ENCODE results near the gene HACE1.
"Not testable (repeated sequence)": the region's sequence is repeated elsewhere in the genome, so short reads cannot be mapped to it uniquely, and the experiment has no call there.

The HACE1 gene, protein sequence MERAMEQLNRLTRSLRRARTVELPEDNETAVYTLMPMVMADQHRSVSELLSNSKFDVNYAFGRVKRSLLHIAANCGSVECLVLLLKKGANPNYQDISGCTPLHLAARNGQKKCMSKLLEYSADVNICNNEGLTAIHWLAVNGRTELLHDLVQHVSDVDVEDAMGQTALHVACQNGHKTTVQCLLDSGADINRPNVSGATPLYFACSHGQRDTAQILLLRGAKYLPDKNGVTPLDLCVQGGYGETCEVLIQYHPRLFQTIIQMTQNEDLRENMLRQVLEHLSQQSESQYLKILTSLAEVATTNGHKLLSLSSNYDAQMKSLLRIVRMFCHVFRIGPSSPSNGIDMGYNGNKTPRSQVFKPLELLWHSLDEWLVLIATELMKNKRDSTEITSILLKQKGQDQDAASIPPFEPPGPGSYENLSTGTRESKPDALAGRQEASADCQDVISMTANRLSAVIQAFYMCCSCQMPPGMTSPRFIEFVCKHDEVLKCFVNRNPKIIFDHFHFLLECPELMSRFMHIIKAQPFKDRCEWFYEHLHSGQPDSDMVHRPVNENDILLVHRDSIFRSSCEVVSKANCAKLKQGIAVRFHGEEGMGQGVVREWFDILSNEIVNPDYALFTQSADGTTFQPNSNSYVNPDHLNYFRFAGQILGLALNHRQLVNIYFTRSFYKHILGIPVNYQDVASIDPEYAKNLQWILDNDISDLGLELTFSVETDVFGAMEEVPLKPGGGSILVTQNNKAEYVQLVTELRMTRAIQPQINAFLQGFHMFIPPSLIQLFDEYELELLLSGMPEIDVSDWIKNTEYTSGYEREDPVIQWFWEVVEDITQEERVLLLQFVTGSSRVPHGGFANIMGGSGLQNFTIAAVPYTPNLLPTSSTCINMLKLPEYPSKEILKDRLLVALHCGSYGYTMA

DNA sequence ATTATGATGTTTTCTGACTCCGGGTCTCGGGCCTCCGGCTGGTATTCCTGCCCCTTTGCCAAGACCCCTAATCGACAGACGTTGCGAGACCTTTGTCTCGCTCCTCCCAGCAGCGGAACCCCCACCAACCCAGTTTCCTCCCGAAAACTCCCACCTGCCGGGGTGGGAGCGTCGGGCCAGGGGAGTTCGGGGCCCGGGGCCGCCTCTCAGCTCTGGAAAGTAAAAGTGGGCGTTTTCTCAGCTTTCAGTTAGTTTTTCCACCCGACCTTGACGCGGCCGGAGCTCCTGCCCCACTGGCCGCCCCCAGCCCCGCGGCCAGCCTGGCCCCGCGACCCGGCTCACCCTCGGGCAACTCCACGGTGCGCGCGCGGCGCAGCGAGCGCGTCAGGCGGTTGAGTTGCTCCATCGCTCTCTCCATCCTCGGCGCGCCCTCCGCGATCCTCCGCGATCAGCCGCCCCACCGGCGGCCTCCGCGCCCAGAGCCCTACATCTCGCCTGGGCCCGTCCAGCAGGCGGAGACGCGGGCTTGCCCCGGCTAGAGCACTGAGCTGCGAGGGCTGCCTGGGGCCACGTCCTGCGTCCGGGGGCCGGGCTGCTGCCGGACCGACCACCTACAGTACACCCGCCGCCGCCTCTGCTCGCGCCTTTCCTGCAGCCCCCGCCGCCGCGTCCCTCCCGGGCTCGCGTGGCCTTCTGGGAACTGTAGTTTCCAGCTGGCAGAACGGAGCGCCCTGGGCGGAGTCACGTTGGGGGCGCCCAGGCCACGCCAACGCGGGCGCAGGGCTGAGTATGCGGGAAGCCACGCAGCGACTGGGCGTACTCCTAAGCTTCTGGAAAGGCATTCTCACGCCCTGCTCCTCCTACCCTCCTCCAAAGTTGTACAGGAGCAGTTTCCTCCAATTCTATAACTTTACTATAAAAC lies at the start of gene HACE1:
Gene HACE1, minus strand, starts transcription at position 695 of the 922 bp plus-strand sequence. Its CDS starts 277 bp downstream, at position 418.
- DNase-seq = peak; percentile 89

DNA sequence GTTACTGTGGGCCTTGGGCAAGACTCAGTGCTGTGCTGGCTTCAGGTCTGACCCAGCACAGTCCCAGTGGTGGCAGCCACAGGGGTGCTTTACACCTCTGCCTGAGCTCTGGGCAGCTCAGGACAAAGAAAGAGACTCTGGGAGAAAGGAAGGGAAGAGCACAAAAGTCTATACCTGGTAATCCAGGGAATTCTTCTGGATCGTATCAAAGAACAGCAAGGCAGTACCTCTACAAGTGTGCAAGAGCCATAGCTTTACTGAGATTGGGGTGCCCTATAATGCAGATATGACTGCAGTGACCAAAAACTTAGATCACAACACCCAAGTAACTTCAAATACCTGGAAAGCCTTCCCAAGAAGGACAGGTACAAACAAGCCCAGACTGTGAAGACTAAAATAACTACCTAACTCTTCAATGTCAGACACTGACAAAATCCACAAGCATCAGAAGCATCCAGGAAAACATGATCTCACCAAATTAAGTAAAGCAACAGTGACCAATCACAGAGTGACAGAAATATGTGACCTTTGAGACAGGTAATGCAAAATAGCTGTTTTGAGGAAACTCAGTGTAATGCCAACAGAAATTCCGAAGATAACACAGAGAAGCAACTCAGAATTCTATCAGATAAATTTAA lies 49.3 kb upstream of the HACE1 start:
- no peak for DNase-seq

DNA sequence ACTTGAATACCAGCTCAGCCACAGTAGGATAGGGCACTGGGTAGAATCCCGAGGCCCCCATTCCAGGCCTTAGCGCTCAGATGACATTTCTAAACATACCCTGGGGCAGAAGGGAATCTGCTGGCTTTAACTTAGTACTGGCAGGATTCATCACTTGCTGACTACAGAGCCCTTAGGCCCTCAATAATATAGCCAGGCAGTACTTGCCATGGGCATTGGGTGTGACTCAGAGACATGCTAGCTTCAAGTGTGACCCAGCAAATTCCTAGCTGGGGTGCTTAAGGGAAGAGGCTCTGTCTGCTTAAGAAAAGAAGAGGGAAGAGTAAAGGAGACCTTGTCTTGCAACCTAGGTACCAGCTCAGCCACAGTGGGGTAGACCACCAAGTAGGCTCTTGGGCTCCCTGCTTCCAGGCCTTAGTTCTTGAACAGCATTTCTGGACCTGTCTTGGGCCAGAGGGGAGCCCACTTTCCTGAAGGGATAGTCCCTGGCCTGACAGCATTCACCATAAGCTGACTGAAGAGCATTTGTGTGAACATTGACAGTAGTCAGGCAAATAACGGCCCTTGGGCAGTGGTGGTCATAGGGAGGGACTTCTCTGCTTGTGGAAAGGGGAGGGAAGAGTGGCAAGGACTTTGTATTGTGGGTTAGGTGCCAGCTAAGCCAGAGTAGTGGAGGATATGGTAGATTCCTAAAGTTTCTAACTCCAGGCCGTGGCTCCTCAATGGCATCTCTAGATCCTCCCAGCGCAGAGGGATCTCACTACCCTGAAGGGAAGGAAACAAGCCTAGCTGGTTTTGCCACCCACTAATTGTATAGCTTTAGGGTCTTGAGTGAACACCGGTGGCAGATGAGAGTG lies 48.5 kb upstream of the HACE1 start:
- DNase-seq = no peak

DNA sequence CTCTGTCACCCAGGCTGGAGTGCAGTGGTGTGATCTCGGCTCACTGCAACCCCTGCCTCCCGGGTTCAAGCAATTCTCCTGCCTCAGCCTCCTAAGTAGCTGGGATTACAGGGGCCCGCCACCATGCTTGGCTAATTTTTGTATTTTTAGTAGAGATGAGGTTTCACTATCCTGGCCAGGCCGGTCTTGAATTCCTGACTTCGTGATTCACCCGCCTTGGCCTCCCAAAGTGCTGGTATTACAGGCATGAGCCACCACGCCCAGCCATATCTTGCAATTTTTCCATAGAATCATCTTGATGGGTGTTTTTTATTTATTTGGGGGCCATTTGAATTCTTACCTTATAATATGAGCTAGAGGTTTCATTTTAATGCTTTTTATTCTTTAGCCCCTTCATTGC lies 39.2 kb upstream of the HACE1 start:
- not testable (repeated sequence) for DNase-seq

DNA sequence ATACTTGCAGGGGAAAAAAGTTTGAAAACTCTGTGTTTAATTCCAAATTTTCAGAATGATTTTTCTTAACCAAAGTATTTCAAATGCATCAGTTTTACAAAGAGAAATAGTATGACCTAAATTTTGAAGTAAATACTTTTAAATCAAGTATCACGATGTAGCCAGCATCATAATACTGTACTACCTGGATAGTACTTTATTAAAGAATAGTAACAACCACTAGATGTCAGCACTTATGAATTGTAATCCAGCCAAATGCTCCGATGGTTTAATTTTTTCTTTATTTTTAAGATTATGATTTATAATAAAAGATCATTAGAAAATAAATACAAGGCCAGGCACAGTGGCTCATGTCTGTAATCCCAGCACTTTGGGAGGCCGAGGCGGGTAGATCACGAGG lies 37.2 kb upstream of the HACE1 start:
- no peak for DNase-seq

DNA sequence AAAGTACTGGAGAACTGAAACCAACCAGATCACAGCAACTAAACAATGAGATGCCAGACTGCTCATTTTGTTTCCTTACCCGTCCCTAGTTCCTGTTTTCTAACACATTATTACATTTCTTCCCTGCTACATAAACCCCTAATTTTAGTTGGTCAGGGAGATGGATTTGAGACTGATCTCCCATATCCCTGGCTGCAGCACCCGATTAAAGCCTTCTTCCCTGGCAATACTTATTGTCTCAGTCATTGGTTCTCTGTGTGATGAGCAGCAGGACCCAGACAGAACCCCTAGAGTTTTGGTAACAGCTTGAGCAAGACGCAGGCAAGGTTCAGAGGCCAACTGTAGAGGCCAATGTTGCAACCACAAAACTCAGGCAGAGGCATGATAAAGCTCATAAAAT lies 28.3 kb upstream of the HACE1 start:
- no peak for DNase-seq

DNA sequence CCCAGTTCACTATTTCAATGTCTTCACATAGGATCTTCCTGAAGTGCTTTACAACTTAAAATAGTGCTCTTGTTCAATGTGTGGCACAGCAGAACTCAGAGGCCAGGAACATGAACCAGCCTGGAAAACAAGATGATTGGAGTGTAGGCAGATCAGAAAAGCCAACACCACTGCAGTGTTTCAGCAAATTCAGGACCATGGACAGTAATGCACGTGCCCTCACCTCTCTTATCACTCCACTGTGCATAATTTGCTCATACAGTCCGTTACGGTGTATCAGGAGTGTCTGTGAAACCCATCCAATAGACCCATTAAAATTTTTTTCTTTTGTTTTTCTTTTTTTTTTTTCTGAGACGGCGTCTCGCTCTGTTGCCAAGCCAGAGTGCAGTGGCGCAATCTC lies 27.6 kb upstream of the HACE1 start:
- no peak for DNase-seq

DNA sequence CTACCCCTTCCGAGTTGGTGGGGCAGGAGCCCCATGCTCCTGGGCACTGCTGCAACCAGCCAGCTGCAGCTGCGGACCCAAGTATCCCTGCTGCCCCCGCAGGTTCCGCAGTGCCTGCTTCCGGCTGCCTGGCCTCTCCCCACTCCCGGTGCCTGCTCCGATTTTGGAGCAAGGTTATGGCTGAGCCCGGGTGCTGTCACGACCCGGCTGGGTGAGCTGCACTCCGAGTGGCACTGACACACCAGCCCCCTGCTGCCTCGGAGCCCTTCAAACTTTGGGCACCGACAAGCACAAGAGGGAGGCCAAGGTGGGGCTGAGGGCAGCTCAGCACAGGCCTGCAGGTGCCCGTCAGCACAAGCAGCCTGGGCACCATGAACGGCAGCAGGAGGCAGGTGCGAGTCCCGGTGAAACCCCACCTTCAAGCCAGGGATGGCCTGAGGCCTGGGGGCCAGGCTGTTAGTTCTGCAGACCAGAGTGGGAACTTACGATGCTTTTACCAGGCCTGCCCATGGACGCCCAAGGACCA lies 25.9 kb upstream of the HACE1 start:
- DNase-seq = no peak

DNA sequence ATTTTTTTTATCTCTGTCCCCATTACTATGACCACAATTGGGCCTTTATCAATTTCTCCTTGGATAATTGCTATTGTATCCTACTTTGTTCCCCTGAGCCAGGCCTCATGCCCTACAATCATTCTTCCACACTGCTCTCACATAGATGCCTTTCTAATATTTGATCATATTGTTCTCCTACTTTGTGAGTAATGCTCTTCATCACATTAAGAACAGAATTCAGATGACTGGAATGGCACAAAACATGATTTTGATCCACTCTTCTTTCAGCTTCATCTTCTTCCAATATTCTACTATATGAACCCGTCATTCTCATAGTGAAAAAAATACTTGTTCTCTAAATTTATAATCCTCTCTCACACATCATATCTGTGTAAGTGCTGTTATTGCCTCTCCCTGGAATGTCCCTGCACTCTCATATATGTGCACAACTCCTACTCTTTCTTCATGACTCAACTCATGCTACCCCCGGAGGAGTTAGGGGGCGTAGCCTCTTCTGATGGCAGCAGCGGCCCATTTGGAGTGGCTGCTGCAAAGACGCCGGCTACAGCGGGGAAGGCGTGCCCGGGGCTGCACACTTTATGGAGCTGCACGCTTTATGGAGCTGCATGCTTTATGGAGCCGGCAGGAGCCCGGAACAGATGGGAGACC lies 25.3 kb upstream of the HACE1 start:
- no peak for DNase-seq

DNA sequence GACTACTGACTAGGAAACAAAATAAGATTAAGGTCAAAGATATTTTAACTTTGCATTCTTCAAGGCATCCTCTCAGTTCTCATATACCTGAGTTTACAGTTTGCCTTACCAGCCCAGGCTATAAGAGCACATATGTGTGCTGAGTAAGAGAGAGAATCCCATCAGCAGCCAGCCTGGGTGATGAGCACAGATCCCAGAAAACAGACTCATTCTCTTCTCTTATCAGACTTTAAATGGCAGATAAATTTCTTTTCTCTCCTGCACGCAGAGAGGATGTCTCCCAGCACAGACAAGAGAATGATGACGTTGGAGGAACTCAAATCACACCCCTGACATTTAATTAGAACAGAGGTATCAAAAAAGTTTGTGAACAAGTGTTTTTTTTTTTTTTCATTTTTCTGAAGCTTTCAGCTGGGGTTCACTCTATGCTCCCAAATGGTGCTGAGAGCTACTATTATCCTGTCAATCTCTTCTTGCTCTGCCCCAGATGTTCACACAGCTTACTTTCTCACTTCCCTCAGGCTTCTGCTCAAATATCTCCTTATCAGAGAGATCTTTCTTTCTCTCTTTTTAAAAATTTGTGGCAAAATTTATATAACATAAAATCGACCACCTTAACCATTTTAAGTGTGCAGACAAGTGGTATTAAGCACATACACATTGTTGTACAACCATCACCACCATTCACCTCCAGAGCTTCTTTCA lies 22.4 kb upstream of the HACE1 start:
- DNase-seq = no peak

DNA sequence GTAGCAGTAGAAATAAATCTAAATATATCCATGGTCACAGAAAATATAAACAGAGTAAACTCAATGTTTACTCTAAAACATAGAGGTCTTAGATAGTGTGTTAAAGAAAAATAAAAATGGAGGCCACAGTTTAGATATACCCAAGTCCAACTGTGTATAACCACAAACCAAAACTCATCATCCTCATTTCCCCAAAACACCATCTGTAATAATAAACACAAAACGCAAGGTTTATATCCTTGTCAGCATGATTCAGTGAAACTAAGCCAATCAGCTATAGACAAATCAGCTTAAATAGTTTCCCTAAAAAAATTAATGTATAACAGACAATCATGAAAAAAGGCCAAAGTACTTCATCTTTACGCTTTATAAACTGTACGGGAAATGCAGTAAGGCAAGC lies 2.7 kb upstream of the HACE1 start:
- no peak for DNase-seq

DNA sequence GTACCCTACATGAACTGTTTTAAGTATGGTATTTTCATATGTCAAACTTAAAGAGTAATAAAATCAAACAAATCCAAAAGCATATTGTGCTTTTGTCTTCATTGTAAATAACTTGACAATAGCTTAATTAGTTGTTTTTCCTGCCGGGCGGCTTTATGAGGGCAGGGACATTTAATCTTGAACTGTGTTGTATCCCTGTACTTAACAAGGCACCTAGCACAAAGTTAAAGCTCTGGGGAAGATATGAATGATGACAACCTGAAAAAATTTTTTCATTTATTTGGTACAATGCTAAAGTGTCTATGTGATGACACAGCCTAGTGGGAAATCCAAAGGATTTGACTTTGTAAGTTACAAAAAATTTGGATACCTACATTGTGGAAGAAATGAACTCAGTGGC lies 502 bp upstream of the HACE1 start:
- DNase-seq = no peak

DNA sequence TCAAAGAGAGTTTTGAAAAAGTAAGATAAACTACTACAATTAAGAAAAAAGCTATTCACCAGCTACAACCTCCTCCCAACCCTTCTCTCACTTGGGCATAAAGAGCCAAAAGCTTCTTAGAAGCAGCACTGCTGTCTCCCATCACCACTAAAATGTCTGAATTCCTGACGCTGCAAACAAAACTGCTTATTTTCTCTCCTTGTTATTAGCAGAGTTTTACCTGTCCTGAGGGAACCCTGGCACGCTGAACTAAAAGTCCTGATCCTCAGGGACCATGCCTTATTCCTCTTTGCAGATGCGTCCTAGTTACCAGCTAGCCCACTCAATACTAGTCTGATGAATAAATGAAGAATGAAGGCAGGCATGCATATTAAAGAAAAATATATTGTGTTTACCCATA lies 1.1 kb downstream of the HACE1 start:
- no peak for DNase-seq

DNA sequence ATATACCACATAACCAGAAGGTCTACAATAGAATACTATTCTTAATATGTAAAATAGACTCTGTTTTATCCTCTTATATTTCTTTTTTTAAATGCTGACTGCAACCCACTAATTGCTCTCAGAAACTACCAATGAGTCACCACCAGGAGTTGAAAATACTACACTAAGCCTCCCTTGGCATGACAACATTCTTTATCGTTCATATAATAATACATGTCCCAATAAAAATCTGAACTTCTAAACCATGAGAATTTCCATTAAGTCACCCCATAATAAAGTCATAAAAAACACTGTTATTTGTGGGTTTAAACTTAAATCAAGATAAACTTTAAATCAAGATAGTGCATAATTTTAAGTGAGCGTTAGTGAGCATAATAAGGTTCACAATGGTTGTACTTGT lies 4.2 kb downstream of the HACE1 start:
- DNase-seq = no peak

DNA sequence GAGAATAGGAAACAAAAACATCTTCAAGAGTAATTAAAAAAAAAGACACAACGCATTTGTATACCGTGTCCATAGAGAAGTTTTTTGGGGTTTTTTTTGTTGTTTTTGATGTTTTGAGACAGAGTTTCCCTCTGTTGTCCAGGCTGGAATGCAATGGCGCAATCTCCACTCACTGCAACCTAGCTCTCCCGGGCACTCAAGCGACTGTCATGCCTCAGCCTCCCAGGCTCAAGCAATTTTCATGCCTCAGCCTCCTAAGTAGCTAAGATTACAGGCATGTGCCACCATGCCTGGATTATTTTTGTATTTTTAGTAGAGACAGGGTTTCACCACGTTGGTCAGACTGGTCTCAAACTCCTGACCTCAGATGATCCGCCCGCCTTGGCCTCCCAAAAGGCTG lies 12.0 kb downstream of the HACE1 start:
- not testable (repeated sequence) for DNase-seq

DNA sequence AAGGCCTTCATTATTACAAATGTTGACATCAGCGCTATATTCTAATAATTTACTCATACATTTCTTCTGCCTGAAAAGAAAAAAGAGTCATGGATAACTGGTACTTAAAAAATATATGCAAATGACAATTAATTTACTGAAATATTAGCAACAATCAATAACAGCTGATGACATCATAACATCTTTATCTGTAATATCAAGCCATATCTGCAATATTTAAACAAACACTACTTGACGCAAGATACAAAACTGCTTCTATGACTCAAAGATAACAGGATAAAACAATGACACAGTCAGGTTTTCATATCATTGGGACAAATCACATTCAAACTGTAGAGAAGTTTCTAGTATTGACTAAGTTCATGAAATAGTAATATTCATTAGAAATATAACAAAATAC lies 16.5 kb downstream of the HACE1 start:
- DNase-seq = no peak

DNA sequence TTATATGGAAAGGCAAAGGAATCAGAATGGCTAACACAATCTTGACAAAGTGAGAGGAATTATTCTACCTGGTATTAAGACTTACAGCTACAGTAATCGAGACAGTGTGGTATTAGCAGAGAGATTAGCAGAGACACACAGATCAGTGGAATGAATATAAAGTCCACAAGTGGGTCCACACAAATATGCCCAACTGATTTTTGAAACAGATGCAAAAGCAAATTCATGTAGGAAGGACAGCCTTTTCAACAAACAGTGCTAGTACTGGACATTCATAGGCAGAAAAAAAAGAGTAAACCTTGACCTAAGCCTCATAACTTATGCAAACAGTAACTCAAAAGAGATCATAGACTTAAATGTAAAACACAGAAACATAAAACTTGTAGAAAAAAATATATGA lies 22.6 kb downstream of the HACE1 start:
- no peak for DNase-seq

DNA sequence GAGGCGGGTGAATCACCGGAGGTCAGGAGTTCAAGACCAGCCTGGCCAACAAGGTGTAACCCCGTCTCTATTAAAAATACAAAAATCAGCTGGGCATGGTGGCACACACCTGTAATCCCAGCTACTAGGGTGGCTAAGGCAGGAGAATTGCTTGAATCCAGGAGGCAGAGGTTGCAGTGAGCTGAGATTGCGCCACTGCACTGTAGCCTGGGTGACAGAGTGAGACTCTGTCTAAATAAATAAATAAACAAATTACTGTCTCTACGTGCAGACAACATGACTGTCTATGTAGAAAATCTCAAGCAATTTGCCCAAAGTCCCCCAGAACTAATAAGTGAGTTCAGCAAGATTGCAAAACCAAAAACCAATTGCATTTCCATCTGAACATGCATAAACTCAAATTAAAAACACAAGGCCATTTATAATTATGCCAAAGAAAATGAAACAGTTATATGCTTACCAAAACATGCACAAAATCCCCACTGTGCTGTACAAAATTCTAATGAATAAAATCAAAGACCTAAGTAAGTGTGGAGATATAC lies 23.2 kb downstream of the HACE1 start:
- not testable (repeated sequence) for DNase-seq

DNA sequence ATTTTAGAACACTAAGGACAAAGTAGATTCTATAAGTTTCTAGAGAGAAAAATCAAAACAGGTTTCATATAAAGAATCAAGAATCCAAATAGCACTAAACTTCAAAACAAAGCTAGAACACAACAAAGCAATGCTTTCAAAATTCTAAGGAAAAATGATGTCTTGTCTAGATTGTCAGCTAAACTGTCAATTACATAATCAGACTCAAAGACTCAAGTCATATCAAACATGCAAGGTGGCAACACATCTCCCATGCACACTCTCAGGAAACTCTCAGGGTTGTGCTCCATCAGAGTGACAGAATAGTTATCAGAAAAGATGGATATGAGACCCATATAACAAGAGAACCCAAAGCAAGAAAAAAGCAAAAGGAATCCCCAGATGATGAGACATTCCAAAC lies 23.9 kb downstream of the HACE1 start:
- DNase-seq = no peak
